ENCODE data around the gene HNRNPA0. TPM values are rescaled to one million over a fixed set of nuclear protein-coding genes. Genes with fewer than 3 reads are reported as not detected.

Gene HNRNPA0
- total RNA-seq, 2 donors from 2014 or later = 26.9 to 31.0 TPM

DNA sequence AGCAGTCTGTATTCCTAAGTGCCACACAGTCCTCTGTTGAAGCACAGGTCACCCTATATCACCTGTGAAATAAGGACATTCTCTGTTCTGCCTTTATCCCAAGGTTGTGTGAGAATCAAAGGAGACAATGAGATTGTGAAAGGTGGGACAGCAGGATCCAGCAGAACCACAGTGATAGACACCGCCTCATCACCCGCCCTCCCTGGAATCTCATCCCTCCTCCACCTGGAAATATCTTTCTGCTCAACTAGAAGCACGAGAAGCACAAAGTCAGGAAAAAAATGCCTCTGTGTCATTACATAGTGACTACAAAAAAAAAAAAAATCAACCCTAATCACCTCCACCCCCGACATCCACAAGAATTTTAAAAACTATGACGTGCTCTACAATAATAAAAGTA lies 50.6 kb downstream of the HNRNPA0 start:
- no peak overlapping the region for H3K9ac ChIP-seq (ENCODE audit: low read depth in 2 of 2, low read length in 2 of 2)
- no peaks in the 10 kb centered on the region for H3K4me1 ChIP-seq
- H3K4me3 ChIP-seq = no peak overlapping the region
- intact Hi-C loops (cut with DNase I) = no loop called here
- H3K36me3 ChIP-seq = no peaks in the 10 kb centered on the region
- no peak for TF ChIP-seq CTCF (IDR thresholded peaks at IDR 0.05)
- H3K27me3 ChIP-seq = no peaks in the 10 kb centered on the region
- H3K9me3 ChIP-seq = no peaks in the 10 kb centered on the region
- DNase-seq = no peak
- H3K27ac ChIP-seq = no peak overlapping the region

GRCh38 chr5:137700282-137700680 lies 53.9 kb downstream of the HNRNPA0 start:
- Histone ChIP-seq H3K9ac (ENCODE audit: low read depth in 2 of 2, low read length in 2 of 2) (no peak overlapping the region), H3K4me3 (no peak overlapping the region), H3K27ac (no peak overlapping the region), H3K36me3 (no peaks in the 10 kb centered on the region), H3K9me3 (no peaks in the 10 kb centered on the region), H3K27me3 (no peaks in the 10 kb centered on the region), H3K4me1 (no peaks in the 10 kb centered on the region)
- TF ChIP-seq CTCF (IDR thresholded peaks at IDR 0.05) = no peak
- intact Hi-C loops (cut with DNase I) = no loop called here
- DNase-seq = no peak

GRCh38 chr5:137699336-137700281 lies 54.6 kb downstream of the HNRNPA0 start:
- no peak for TF ChIP-seq CTCF (IDR thresholded peaks at IDR 0.05)
- H3K9me3 ChIP-seq = no peaks in the 10 kb centered on the region
- H3K27me3 ChIP-seq = no peaks in the 10 kb centered on the region
- intact Hi-C loops (cut with DNase I) = no loop called here
- no peaks in the 10 kb centered on the region for H3K36me3 ChIP-seq
- no peak for DNase-seq
- H3K9ac ChIP-seq (ENCODE audit: low read depth in 2 of 2, low read length in 2 of 2) = no peak overlapping the region
- no peaks in the 10 kb centered on the region for H3K4me1 ChIP-seq
- no peak overlapping the region for H3K4me3 ChIP-seq
- no peak overlapping the region for H3K27ac ChIP-seq

DNA sequence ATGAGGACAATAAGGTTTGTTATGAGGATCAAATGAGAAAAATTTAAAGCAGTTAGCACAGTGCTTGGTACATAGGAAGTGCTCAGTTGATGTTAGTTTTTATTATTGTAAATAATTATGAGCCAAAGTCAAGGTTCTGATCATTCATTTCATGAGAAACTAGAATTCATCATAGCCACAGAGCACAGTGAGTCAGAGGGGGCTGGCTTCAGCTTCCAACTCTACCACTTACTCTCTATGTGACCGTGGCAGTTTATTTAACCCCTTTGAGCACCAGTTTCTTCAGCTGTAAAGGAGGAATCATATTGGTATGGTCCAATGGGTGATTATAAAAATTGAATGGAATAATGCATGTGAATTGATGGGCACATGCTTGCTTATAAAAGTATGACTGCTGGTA lies 57.7 kb downstream of the HNRNPA0 start:
- Histone ChIP-seq H3K9me3 (no peaks in the 10 kb centered on the region), H3K27me3 (no peaks in the 10 kb centered on the region), H3K36me3 (no peaks in the 10 kb centered on the region), H3K27ac (no peak overlapping the region), H3K4me1 (no peaks in the 10 kb centered on the region), H3K4me3 (no peak overlapping the region), H3K9ac (ENCODE audit: low read depth in 2 of 2, low read length in 2 of 2) (no peak overlapping the region)
- no peak for TF ChIP-seq CTCF (IDR thresholded peaks at IDR 0.05)
- intact Hi-C loops (cut with DNase I) = no loop called here
- DNase-seq = no peak

GRCh38 chr5:137695651-137696428 lies 58.3 kb downstream of the HNRNPA0 start:
- H3K27ac ChIP-seq = no peak overlapping the region
- no peak overlapping the region for H3K9ac ChIP-seq (ENCODE audit: low read depth in 2 of 2, low read length in 2 of 2)
- H3K36me3 ChIP-seq = no peaks in the 10 kb centered on the region
- intact Hi-C loops (cut with DNase I) = no loop called here
- H3K4me1 ChIP-seq = no peaks in the 10 kb centered on the region
- DNase-seq = no peak
- no peaks in the 10 kb centered on the region for H3K9me3 ChIP-seq
- no peak overlapping the region for H3K4me3 ChIP-seq
- no peak for TF ChIP-seq CTCF (IDR thresholded peaks at IDR 0.05)
- no peaks in the 10 kb centered on the region for H3K27me3 ChIP-seq

Other genes with a start within 250 kb of the HNRNPA0 start
- 1 to 10 TPM; 4.4 to 6.3 TPM for gene KLHL3, start 18.3 kb downstream of the HNRNPA0 start, total RNA-seq
- gene MYOT, start 113.5 kb upstream of the HNRNPA0 start, total RNA-seq = 1 to 10 TPM in 1 of 2 donors, under 1 TPM in 1; 0.35 to 3.2 TPM
- gene PKD2L2, start 135.1 kb upstream of the HNRNPA0 start, total RNA-seq = not detected